GM13976 (cell line): ENCODE measurements around the gene MYO3A.

Experiments used
- DNase-seq: peaks from one replicate; pipeline ENCODE4 v3.0.0; 2012; ENCODE audit warnings: low spot score
- in situ Hi-C: fragments of 300-500 bp; cut with MboI; formaldehyde crosslinking; loops from one replicate; pipeline ENCODE4 v1.12.0; 2022; ENCODE audit warnings: low sequenced_read_pairs, mixed read lengths, inconsistent platforms; ENCODE audit not compliant: unreplicated experiment
- TF ChIP-seq, protein P1 (sequence below): IDR thresholded peaks from 2 replicates; pipeline ENCODE4 v1.5.1; 2012; ENCODE audit warnings: borderline replicate concordance, mild to moderate bottlenecking; ENCODE audit not compliant: insufficient read depth; ENCODE audit errors: extremely low read depth, missing control alignments, control extremely low read depth

Gene MYO3A

DNA sequence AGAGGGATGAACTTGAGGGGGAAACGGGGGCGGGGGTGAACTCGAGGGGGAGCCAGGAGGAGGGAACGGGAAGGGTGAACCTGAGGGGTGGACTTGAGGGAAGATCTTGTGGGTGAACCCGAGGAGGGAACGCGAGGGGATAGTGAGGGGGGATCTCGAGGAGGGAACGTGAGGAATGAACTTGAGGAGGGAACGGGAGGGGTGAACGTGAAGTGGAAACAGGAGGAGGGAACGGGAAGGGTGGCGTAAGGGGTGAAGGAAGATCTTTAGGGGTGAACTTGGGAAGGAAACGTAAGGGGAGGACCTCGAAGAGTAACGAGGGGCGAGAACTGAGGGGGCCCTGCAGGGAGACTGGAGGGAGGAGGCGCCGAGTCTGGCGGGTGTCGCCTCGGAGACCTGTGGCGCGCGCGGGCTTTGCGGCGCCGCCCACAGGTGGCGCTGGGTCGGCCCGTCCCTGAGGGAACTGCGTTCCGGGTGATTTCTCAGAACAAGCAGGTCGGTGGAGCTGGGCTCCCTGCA lies 651 bp downstream of the MYO3A start:
- in situ Hi-C loops: no loop called here
- TF ChIP-seq, protein P1, sequence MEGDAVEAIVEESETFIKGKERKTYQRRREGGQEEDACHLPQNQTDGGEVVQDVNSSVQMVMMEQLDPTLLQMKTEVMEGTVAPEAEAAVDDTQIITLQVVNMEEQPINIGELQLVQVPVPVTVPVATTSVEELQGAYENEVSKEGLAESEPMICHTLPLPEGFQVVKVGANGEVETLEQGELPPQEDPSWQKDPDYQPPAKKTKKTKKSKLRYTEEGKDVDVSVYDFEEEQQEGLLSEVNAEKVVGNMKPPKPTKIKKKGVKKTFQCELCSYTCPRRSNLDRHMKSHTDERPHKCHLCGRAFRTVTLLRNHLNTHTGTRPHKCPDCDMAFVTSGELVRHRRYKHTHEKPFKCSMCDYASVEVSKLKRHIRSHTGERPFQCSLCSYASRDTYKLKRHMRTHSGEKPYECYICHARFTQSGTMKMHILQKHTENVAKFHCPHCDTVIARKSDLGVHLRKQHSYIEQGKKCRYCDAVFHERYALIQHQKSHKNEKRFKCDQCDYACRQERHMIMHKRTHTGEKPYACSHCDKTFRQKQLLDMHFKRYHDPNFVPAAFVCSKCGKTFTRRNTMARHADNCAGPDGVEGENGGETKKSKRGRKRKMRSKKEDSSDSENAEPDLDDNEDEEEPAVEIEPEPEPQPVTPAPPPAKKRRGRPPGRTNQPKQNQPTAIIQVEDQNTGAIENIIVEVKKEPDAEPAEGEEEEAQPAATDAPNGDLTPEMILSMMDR: peak; percentile 32
- peak; percentile 43 for DNase-seq

DNA sequence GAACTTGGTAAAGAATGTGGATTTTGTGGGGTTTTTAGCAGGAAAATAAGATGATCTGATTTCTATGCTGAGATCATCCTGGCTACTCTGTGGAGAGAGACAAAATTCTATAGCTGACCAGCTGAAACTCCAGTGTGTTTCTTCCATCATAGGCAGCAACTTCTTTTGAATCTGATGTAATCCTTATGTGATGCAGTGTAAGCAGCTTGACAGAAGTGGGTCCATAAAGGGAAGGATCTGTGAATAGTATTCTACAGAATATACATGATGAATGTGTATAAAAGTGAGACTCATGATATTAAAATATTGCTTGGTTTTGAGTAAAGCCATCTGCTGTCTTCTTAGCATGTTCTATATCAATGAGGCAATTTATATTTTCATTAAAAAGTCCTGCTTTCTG lies 4.4 kb downstream of the MYO3A start:
- in situ Hi-C loops: no loop called here
- TF ChIP-seq, protein P1: no peak
- no peak for DNase-seq

DNA sequence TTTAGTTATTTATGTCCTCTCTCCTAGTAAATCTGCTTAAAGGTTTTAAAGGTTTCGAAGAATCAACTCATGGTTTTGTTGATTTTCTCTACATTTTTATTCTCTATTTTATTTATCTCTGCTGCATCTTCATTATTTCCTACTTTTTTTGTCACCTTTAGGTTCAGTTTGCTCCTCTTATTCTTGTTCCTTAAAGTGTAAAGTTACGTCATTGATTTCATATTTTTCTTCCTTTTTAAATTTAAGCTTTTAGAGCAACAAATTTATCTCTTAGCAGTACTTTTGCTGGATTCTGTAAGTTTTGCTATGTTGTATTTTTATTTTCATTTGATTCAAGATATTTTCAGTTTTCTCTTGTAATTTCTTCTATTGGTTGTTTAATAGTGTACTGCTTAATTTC lies 10.7 kb downstream of the MYO3A start:
- TF ChIP-seq, protein P1: no peak
- in situ Hi-C loops: no loop called here
- no peak for DNase-seq

DNA sequence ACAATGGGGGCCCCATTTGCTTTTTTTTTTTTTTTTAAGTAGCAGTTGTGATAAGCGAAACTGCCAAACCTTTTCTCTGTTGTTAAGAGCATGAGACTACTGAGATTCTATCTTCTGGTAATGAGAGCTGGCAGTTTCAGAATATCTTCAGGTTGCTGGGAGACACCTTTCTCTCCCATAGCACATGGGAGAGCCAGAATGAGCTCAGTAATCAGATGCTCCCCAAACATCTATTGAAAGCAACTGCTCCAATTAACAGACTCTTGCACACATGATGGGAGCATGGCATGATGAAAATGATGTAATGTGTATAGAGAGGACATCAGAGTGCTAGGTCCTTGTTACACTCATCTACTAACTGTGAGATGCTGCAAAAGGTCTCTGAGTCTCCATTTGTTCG lies 18.8 kb downstream of the MYO3A start:
- DNase-seq: no peak
- in situ Hi-C loops: no loop called here
- TF ChIP-seq, protein P1: no peak

DNA sequence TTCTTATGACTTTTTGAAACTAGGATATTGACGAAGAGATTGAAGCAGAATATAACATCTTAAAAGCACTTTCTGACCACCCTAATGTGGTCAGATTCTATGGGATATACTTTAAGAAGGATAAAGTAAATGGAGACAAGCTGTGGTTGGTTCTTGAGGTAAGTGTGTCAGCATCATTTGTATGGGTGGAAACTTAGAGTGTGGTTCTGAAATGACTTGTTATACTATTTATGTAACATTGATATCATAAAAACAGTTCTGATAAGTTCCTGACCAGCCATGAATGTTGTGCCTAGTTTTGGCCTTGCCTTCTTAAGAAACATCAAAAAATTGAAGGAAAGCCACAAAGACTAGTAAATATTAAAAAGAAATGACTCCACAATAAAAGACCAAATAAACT lies 20.8 kb downstream of the MYO3A start:
- TF ChIP-seq, protein P1: no peak
- DNase-seq: no peak
- in situ Hi-C loops: no loop called here

DNA sequence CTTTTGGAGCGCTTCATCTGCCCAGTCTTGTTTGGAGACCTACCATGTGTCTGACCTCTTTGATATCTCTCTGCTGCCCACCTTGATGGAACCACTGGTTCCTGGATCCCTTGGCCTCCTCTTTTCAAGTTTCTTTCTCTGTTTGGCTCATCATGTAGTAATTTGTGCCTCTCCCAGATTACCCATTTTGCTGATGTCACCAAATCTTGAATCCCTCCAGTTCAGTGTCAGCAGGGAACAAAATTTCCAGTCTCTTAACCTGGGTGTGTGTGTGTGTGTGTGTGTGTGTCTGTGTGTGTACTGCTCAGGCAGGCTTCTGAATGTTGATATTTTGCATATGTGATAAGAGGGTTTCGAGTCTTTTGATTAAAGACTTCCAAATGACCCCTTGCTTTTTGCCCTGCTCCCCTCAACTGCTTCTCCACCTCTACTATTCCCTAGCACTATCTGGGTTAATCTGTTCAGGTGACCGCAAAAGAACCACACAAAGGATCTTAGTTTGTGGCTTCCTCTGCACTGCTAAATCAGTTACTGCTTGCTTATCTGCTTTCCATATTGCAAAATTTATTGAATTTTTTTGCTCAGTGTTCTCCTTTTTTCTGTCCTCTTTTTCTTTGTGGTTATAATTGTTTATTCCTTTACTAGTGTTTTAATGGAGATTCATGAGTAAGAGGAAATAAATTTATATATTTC lies 25.7 kb downstream of the MYO3A start:
- in situ Hi-C loops: no loop called here
- no peak for DNase-seq

More for the DNA sequence above, 25.7 kb downstream of the MYO3A start:
- TF ChIP-seq, protein P1: no peak
